Lower leg skin (tissue), 4 donors: ENCODE data around the gene GRIK5. TPM values are rescaled to one million over a fixed set of nuclear protein-coding genes. Genes with fewer than 3 reads are reported as not detected.
"Not testable (repeated sequence)": the region's sequence is repeated elsewhere in the genome, so short reads cannot be mapped to it uniquely, and the experiment has no call there.

Experiments used
- DNase-seq, 2 donors: peaks; one replicate each; pipeline ENCODE4 v3.0.0-alpha.2; 2019; ENCODE audit warnings: low spot score in 2 of 2
- H3K4me3 ChIP-seq: fragments of 200-600 bp; sonication (generic); 2 replicates; pipeline ENCODE4 v1.5.1; 2017; ENCODE audit warnings: mild to moderate bottlenecking, low read depth; ENCODE audit not compliant: poor library complexity, severe bottlenecking
- CTCF ChIP-seq, 3 donors: fragments of 450-650 bp; IDR thresholded peaks; one replicate each; pipeline ENCODE4 v1.5.1; 2016; ENCODE audit warnings: antibody characterized with exemption in 3 of 3, mild to moderate bottlenecking in 3 of 3, moderate library complexity in 2 of 3
- POLR2A ChIP-seq, 2 donors: fragments of 450-650 bp; IDR thresholded peaks; one replicate each; pipeline ENCODE4 v1.6.1; 2016 to 2017; ENCODE audit warnings: antibody characterized with exemption in 2 of 2, mild to moderate bottlenecking in 1 of 2, moderate library complexity in 1 of 2
- WGBS, 2 donors: methylation state at CpG; one replicate each; pipeline ENCODE4 v1.1.5; 2018; 5-methylcytosine and 5-hydroxymethylcytosine counted together
- intact Hi-C: fragments of 100-400 bp; cut with DNase I; formaldehyde crosslinking; loops from one replicate; pipeline ENCODE4 v1.15.0; 2023; ENCODE audit warnings: low total_unique reads
- total RNA-seq, 4 donors: library from RNA; depleted of rRNA; stranded (reverse); fragments of >200 nt; gene quantifications; one replicate each; pipeline ENCODE4 v1.1.0, GENCODE V29; 2016

GRIK5 gene
- total RNA-seq, 4 donors from 2014 or later: 0.11 to 1.4 (median 0.82) TPM

DNA sequence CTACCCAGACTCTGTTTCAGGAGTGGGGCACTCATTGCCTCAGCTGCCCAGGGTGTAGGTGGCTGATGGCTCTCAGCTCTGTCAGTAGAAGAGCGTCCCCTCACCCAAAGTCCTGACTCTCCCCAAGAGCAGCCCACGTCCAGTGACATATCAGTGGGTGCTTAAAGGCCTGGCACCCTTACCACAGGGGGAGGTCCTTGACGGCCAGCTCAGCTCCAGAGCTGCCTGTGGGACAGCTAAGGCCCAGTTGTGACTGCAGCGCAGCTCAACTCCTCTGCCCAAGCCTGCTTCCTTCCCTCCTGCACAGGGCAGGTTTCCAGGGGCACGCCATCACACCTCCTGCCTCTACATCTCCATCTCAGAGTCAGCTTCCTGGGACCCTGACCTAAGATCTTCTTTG, 32.4 kb downstream of the GRIK5 start:
- DNase-seq: no peak
- intact Hi-C loops: no loop called here
- H3K4me3 ChIP-seq: no peak overlapping the region
- WGBS, 2 donors: 80 to 84% methylated on average over 3 to 5 of the region's 5 CpGs
- no peak for TF ChIP-seq CTCF (IDR thresholded peaks at IDR 0.05)
- TF ChIP-seq POLR2A (IDR thresholded peaks at IDR 0.05): no peak

DNA sequence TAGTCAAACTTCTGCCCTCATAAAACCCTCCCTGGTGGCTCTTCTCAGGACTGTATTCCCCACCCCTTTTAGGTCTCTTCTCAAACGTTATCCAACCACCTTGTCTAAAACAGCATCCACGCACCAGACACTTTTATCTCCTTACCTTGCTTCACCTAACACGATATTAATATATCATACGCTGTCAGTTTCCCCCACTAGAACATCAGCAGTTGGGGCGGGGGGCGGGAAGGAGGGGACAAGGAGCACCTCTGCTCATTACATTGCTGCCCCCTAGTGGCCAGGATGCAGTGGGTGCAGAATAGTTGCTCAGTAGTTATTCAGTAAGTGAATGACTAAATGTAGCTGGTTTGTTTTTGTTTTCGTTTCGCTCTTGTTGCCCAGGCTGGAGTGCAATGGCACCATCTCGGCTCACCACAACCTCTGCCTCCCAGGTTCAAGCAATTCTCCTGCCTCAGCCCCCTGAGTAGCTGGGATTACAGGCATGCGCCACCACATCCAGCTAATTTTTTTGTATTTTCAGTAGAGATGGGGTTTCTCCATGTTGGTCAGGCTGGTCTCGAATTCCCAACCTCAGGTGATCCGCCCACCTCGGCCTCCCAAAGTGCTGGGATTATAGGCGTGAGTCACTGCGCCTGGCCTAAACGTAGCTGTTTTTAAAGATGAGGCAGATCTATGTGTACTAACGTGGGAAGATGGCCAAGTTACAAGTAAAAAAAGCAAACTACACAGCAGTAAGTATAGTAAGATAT, 35.2 kb downstream of the GRIK5 start:
- intact Hi-C loops, H3K4me3 ChIP-seq, DNase-seq: not testable (repeated sequence)
- WGBS, 2 donors: 26 to 33% methylated on average over 17 of the region's 17 CpGs

GRCh38 chr19:42033413-42033812, 36.6 kb downstream of the GRIK5 start:
- intact Hi-C loops: no loop called here
- WGBS, 2 donors: 69 to 73% methylated on average over 5 of the region's 5 CpGs
- H3K4me3 ChIP-seq: no peak overlapping the region
- no peak for DNase-seq
- TF ChIP-seq POLR2A (IDR thresholded peaks at IDR 0.05): no peak
- no peak for TF ChIP-seq CTCF (IDR thresholded peaks at IDR 0.05)

GRCh38 chr19:42032431-42032830, 37.6 kb downstream of the GRIK5 start:
- intact Hi-C loops: no loop called here
- no peak for DNase-seq
- no peak overlapping the region for H3K4me3 ChIP-seq
- TF ChIP-seq CTCF (IDR thresholded peaks at IDR 0.05) (no peak), POLR2A (IDR thresholded peaks at IDR 0.05) (no peak)
- 67 to 78% methylated on average over 5 of the region's 5 CpGs for WGBS, 2 donors

DNA sequence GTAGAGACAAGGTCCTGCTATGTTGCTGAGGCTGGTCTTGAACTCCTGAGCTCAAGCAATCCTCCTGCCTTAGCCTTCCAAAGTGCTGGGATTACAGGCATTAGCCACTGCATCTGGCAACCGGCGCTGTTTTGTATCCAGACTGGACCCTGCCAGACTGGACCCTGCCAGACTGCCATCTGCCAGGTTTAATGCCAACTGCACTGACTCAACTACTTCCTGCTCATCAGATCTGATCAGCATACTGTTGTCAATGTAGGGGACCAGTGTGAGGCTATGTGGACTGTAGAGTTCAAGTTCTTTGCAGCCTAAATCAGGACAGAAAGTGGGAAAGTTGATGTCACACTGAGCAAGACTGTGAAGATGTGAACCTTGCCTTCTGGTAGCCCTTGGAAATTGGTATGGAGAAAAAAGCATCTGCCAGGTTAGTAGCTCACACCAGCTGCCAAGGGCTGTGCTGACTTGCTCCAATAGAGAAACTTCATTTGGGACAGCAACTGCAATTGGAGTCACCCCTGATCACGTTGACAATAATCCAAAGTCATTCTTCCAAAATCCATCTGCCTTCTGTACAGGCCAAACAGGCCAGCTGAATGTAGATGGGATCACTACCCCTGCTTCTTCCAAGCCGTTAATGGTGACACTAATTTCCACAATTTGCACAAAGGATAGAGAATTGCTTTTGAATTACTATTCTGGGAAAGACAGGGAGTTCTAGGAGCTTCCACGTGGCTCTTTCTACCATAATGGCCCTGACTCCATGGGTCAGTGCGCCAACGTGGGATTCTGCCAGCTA, 39.2 kb downstream of the GRIK5 start:
- no peak overlapping the region for H3K4me3 ChIP-seq
- TF ChIP-seq POLR2A (IDR thresholded peaks at IDR 0.05) (no peak), CTCF (IDR thresholded peaks at IDR 0.05) (no peak)
- intact Hi-C loops: no loop called here
- DNase-seq: no peak
- 80 to 81% methylated on average over 7 of the region's 7 CpGs for WGBS, 2 donors
